Measurements from ENCODE around the gene MAGI2.
"Not testable (repeated sequence)": the region's sequence is repeated elsewhere in the genome, so short reads cannot be mapped to it uniquely, and the experiment has no call there.

The MAGI2 gene

DNA sequence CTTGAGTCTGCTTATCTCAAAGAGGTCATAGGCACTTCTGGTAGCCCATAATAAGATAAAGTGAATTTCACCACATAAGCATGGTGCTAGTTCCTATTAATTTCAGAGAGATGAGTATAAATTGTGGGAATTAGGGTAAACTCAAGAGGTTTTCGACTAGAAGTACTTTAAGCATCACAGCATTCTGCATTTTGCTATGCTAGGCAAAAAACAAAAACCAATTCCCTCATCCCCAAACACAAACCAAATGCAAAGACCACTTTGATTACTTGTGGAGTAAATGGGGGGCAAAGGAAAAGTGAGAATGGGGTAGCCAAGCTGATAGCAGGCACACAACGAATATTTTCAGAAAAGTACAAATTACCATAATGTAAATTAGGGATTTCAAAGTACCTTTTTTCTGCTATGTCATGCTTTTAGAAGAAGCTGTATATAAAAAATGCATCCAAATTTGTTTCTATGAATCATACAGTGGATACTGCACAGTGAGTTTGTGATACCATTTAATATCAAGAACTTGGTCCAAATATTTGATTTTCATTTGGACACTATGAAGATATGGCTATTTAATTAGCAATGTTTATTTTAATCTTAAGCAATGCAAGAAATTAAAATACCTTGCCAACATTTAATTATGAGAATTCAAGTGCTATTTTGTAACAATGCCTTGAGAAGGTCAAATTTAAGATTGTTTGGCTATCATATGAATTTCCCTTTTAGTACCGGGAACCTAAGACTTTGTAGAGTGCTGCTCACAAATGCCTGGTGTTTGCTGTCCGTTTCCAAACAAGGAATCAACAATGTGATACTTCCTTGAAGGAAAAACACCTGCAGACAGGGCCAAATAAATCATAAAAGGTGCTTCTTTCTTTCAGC lies 1199.4 kb downstream of the MAGI2 start:
- no peak for DNase-seq
- no peaks in the 10 kb centered on the region for H3K27me3 ChIP-seq (replicated peaks; ENCODE audit: control insufficient read depth, insufficient read depth, low read length, poor library complexity, severe bottlenecking)
- H3K4me3 ChIP-seq (ENCODE audit: insufficient read depth, low read depth, low read length, poor library complexity, severe bottlenecking), result no peak overlapping the region
- H3K36me3 ChIP-seq (ENCODE audit: control insufficient read depth, insufficient read depth, low read length), result no peaks in the 10 kb centered on the region
- no peaks in the 10 kb centered on the region for H3K4me1 ChIP-seq (ENCODE audit: control insufficient read depth, insufficient read depth, low read length, poor library complexity, severe bottlenecking)
- H3K9me3 ChIP-seq (ENCODE audit: control insufficient read depth, low read length), result no peaks in the 10 kb centered on the region
- H3K27ac ChIP-seq (ENCODE audit: insufficient read depth, low read length, poor library complexity, severe bottlenecking), result no peak overlapping the region

DNA sequence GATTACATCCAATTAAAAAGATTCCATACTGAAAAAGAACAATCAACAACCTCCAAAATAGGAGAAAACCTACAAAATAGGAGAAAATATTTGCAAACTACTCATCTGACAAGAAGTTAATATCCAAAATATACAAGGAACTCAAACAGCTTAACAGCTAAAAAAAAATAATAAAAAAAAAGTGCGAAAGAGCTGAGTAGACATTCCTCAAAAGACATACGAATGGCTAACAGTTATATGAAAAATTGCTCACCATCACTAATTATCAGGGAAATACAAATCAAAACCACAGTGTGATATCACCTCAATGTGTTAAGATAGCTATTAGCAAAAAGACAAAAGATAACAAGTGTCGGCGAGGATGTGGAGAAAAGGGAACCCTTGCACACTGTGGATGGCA lies 1204.6 kb downstream of the MAGI2 start:
- no peaks in the 10 kb centered on the region for H3K4me1 ChIP-seq (ENCODE audit: control insufficient read depth, insufficient read depth, low read length, poor library complexity, severe bottlenecking)
- no peaks in the 10 kb centered on the region for H3K36me3 ChIP-seq (ENCODE audit: control insufficient read depth, insufficient read depth, low read length)
- H3K27ac ChIP-seq (ENCODE audit: insufficient read depth, low read length, poor library complexity, severe bottlenecking), result no peak overlapping the region
- H3K4me3 ChIP-seq (ENCODE audit: insufficient read depth, low read depth, low read length, poor library complexity, severe bottlenecking), result no peak overlapping the region
- H3K9me3 ChIP-seq (ENCODE audit: control insufficient read depth, low read length), result no peaks in the 10 kb centered on the region
- no peak for DNase-seq
- no peaks in the 10 kb centered on the region for H3K27me3 ChIP-seq (replicated peaks; ENCODE audit: control insufficient read depth, insufficient read depth, low read length, poor library complexity, severe bottlenecking)

DNA sequence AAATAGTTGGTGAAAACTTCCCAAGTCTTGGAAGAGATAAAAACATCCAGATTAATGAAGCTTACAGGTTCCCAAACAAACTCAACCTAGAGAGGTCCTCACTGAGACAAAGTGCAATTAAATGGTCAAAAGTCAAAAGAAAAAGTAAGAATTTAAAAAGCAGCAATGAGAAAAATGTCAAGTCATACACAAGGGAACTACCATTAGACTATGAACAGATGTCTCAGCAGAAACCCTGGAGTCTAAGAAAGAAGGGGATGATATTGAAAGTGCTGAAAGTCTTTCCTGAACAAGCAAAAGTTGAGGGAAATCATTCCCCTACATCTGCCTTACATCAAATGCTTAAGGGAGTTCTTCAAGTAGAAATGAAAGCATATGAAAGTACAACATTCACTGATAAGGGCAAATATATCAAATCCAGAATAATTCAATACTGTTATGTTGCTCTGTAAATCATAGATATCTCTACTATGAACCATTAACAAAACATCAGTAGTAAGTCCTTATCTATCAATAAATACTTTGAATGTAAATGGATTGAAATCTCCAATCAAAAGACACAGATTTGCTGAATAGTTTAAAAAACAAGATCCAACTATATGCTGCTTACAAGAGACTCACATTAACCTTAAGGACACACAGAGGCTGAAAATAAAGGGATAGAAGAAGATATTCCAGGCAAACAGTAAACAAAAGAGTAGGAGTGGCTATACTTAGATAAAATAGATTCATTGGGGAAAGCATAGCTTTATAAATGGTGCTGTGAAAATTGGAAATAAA lies 1205.4 kb downstream of the MAGI2 start:
- Histone ChIP-seq H3K27ac (ENCODE audit: insufficient read depth, low read length, poor library complexity, severe bottlenecking) (no peak overlapping the region), H3K4me3 (ENCODE audit: insufficient read depth, low read depth, low read length, poor library complexity, severe bottlenecking) (no peak overlapping the region), H3K27me3 (replicated peaks; ENCODE audit: control insufficient read depth, insufficient read depth, low read length, poor library complexity, severe bottlenecking) (no peaks in the 10 kb centered on the region), H3K4me1 (ENCODE audit: control insufficient read depth, insufficient read depth, low read length, poor library complexity, severe bottlenecking) (no peaks in the 10 kb centered on the region), H3K36me3 (ENCODE audit: control insufficient read depth, insufficient read depth, low read length) (no peaks in the 10 kb centered on the region), H3K9me3 (ENCODE audit: control insufficient read depth, low read length) (no peaks in the 10 kb centered on the region)
- DNase-seq, result no peak

DNA sequence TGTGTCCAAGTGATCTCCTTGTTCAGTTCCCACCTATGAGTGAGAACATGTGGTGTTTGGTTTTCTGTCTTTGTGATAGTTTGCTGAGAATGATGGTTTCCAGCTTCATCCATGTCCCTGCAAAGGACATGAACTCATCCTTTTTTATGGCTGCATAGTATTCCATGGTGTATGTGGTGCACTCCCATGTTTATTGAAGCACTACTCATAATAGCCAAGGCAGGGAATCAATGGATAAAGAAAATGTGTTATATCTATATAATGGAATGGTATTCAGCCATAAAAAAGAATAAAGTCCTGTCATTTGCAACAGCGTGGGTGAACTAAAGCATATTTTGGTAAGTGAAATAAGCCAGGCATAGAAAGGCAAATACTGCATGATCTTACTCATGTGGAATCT lies 1213.3 kb downstream of the MAGI2 start:
- DNase-seq; H3K9me3 ChIP-seq (ENCODE audit: control insufficient read depth, low read length); H3K4me1 ChIP-seq (ENCODE audit: control insufficient read depth, insufficient read depth, low read length, poor library complexity, severe bottlenecking); H3K27ac ChIP-seq (ENCODE audit: insufficient read depth, low read length, poor library complexity, severe bottlenecking); H3K4me3 ChIP-seq (ENCODE audit: insufficient read depth, low read depth, low read length, poor library complexity, severe bottlenecking); H3K27me3 ChIP-seq (replicated peaks; ENCODE audit: control insufficient read depth, insufficient read depth, low read length, poor library complexity, severe bottlenecking); H3K36me3 ChIP-seq (ENCODE audit: control insufficient read depth, insufficient read depth, low read length): not testable (repeated sequence)

DNA sequence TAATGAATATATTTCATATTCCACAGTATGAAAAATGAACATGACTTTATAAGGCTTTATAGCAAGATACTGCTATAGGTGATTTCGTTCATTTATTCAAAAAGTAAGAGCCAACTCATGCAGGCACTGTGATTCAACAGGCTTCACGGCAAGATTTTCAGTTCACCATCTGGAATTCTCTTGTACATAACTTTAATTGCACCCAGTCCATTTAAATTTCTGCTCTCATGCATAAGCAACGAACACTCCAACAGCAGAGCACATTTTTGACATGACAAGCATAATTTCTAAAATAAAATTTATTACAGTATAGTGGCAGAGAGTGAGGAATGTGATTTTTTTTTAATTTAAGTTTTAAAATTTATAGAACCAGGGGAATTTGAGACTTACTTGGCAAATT lies 1218.8 kb downstream of the MAGI2 start:
- H3K4me1 ChIP-seq (ENCODE audit: control insufficient read depth, insufficient read depth, low read length, poor library complexity, severe bottlenecking), result no peaks in the 10 kb centered on the region
- no peak overlapping the region for H3K4me3 ChIP-seq (ENCODE audit: insufficient read depth, low read depth, low read length, poor library complexity, severe bottlenecking)
- no peaks in the 10 kb centered on the region for H3K36me3 ChIP-seq (ENCODE audit: control insufficient read depth, insufficient read depth, low read length)
- H3K9me3 ChIP-seq (ENCODE audit: control insufficient read depth, low read length), result no peaks in the 10 kb centered on the region
- H3K27me3 ChIP-seq (replicated peaks; ENCODE audit: control insufficient read depth, insufficient read depth, low read length, poor library complexity, severe bottlenecking), result no peaks in the 10 kb centered on the region
- no peak for DNase-seq
- H3K27ac ChIP-seq (ENCODE audit: insufficient read depth, low read length, poor library complexity, severe bottlenecking), result no peak overlapping the region

DNA sequence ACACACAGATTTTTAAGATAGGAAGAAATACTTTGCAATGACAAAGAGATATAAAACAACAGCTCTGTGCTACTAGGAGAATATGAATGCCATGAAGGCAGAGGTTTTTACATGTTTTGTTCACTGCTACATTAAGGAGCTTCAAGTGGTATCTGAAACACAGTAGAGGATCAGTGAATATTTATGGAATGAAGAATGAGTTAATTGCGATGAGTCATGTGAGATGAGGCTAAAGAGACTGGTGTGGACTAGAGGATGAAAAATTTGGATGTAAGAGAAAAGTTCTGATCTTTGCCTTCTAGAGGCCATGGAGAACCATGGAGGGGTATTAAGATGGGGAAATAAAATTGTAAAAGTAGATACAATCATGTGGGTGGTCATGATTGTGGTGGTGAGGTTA lies 1220.7 kb downstream of the MAGI2 start:
- no peaks in the 10 kb centered on the region for H3K9me3 ChIP-seq (ENCODE audit: control insufficient read depth, low read length)
- DNase-seq, result no peak

DNA sequence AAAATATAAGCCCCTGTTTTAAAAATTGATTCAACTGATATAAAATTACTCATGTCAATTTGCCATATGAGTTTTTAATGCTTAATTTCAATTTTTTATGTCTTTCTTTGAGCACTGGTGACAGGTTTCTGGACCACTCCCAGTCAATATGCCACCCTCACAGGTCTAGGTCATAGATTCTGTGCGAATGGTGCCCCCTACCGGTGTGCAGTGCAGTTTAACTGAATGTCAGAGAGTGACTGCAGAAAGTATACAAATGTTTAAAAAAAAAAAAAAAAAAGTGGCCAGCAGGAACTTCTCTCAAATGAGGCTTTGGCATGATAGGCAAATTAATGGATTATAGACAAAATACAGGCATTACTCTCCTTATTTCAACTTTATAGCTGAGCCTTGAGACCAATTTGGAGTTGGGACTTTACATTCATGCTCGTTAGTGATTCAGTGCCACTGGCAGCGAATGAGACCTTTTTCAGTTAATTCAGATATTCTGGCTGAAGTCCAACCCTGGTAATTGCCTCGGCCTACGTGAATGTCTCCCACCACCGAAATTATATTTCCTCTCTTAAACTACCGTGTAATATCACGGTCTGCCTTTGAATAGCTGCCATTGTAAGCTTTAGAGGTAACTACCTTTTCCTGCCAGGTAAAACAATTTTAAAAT lies 1227.3 kb downstream of the MAGI2 start:
- H3K4me1 ChIP-seq (ENCODE audit: control insufficient read depth, insufficient read depth, low read length, poor library complexity, severe bottlenecking), result no peaks in the 10 kb centered on the region
- H3K36me3 ChIP-seq (ENCODE audit: control insufficient read depth, insufficient read depth, low read length), result no peaks in the 10 kb centered on the region
- no peak overlapping the region for H3K27ac ChIP-seq (ENCODE audit: insufficient read depth, low read length, poor library complexity, severe bottlenecking)
- H3K9me3 ChIP-seq (ENCODE audit: control insufficient read depth, low read length), result no peaks in the 10 kb centered on the region
- no peak for DNase-seq
- H3K27me3 ChIP-seq (replicated peaks; ENCODE audit: control insufficient read depth, insufficient read depth, low read length, poor library complexity, severe bottlenecking), result no peaks in the 10 kb centered on the region
- H3K4me3 ChIP-seq (ENCODE audit: insufficient read depth, low read depth, low read length, poor library complexity, severe bottlenecking), result no peak overlapping the region

More for the DNA sequence above, 1220.7 kb downstream of the MAGI2 start:
- no peaks in the 10 kb centered on the region for H3K4me1 ChIP-seq (ENCODE audit: control insufficient read depth, insufficient read depth, low read length, poor library complexity, severe bottlenecking)
- no peaks in the 10 kb centered on the region for H3K36me3 ChIP-seq (ENCODE audit: control insufficient read depth, insufficient read depth, low read length)
- H3K27me3 ChIP-seq (replicated peaks; ENCODE audit: control insufficient read depth, insufficient read depth, low read length, poor library complexity, severe bottlenecking), result no peaks in the 10 kb centered on the region
- H3K27ac ChIP-seq (ENCODE audit: insufficient read depth, low read length, poor library complexity, severe bottlenecking), result no peak overlapping the region
- no peak overlapping the region for H3K4me3 ChIP-seq (ENCODE audit: insufficient read depth, low read depth, low read length, poor library complexity, severe bottlenecking)

DNA sequence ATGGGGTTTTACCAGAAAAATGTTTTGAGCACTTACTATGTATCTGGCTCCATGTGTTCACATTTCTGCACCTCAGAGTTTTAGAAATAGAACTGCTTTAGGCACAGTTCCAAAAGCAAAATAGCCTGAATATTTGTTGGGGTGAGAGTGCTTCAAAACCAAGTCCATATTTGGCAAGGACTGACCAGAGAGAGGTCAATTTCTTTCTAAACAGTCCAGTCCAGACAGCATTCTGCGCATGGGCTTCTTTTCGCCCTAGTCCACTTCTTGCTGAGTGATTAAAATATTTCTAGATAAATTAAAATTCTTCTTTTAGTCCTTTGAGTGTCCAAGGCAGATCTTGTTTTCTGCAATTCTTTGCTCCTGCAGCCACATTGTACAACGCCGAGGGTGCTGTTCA lies 1227.9 kb downstream of the MAGI2 start:
- Histone ChIP-seq H3K36me3 (ENCODE audit: control insufficient read depth, insufficient read depth, low read length) (no peaks in the 10 kb centered on the region), H3K27ac (ENCODE audit: insufficient read depth, low read length, poor library complexity, severe bottlenecking) (no peak overlapping the region), H3K27me3 (replicated peaks; ENCODE audit: control insufficient read depth, insufficient read depth, low read length, poor library complexity, severe bottlenecking) (no peaks in the 10 kb centered on the region), H3K9me3 (ENCODE audit: control insufficient read depth, low read length) (no peaks in the 10 kb centered on the region), H3K4me1 (ENCODE audit: control insufficient read depth, insufficient read depth, low read length, poor library complexity, severe bottlenecking) (no peaks in the 10 kb centered on the region), H3K4me3 (ENCODE audit: insufficient read depth, low read depth, low read length, poor library complexity, severe bottlenecking) (no peak overlapping the region)
- DNase-seq, result no peak

DNA sequence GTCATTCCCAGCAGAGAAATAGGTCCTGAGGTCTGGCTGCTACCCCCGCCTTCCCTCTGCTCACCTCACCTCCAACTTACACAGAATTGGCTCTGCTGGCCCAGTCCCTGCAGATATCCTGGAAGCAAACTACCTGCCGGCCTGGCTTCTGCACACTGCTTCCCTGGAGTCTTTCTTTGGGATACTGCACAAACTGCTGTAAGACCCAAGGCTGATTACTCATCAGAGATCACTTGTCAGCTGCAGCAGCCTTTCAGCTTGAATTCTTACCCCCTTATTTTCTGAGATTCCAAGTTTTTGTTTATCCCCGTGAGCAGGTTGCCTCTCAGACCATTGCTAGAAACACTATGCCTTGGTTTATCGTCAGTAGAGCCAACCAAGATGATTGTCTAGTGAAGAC lies 1228.5 kb downstream of the MAGI2 start:
- Histone ChIP-seq H3K27ac (ENCODE audit: insufficient read depth, low read length, poor library complexity, severe bottlenecking) (no peak overlapping the region), H3K9me3 (ENCODE audit: control insufficient read depth, low read length) (no peaks in the 10 kb centered on the region), H3K4me1 (ENCODE audit: control insufficient read depth, insufficient read depth, low read length, poor library complexity, severe bottlenecking) (no peaks in the 10 kb centered on the region), H3K27me3 (replicated peaks; ENCODE audit: control insufficient read depth, insufficient read depth, low read length, poor library complexity, severe bottlenecking) (no peaks in the 10 kb centered on the region), H3K4me3 (ENCODE audit: insufficient read depth, low read depth, low read length, poor library complexity, severe bottlenecking) (no peak overlapping the region), H3K36me3 (ENCODE audit: control insufficient read depth, insufficient read depth, low read length) (no peaks in the 10 kb centered on the region)
- DNase-seq, result no peak

DNA sequence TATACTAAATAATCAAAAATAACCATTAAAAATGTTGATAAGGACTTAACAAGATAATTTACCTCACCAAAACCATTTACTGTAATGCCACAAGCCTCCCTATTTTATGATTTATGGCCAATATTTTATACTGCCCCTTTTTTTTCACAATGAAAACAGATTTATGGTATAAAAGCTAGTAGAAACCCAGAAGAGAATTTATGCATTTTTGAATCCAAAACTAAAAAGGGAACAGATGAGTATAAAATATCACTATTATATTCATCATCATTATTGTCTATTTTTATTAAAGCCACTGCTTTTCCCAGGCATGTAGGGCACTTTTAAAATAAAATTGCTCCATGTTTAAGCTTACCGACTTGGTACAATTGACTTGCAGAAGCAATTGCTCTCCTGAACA lies 1229.9 kb downstream of the MAGI2 start:
- no peak for DNase-seq
- Histone ChIP-seq H3K27me3 (replicated peaks; ENCODE audit: control insufficient read depth, insufficient read depth, low read length, poor library complexity, severe bottlenecking) (no peaks in the 10 kb centered on the region), H3K36me3 (ENCODE audit: control insufficient read depth, insufficient read depth, low read length) (no peaks in the 10 kb centered on the region), H3K4me3 (ENCODE audit: insufficient read depth, low read depth, low read length, poor library complexity, severe bottlenecking) (no peak overlapping the region), H3K4me1 (ENCODE audit: control insufficient read depth, insufficient read depth, low read length, poor library complexity, severe bottlenecking) (no peaks in the 10 kb centered on the region), H3K9me3 (ENCODE audit: control insufficient read depth, low read length) (no peaks in the 10 kb centered on the region), H3K27ac (ENCODE audit: insufficient read depth, low read length, poor library complexity, severe bottlenecking) (no peak overlapping the region)
